B cell (primary cell): ENCODE measurements around the gene PIM3. TPM values are rescaled to one million over a fixed set of nuclear protein-coding genes. Genes with fewer than 3 reads are reported as not detected.

ENCODE experiments used
- ATAC-seq: fragments of 200-7000 bp; cut with Tn5 transposase; one replicate; pipeline ENCODE4 v1.10.0; 2021; ENCODE audit warnings: low read depth, mild to moderate bottlenecking, moderate number of reproducible peaks, moderate library complexity
- CTCF ChIA-PET: fragments of 350-600 bp; sonication (Branson Sonifier 250); formaldehyde crosslinking; loops from one replicate; lab custom pipeline; 2021; ENCODE audit warnings: antibody characterized with exemption, inconsistent platforms; lab: Charles Lee
- POLR2A ChIA-PET: fragments of 350-600 bp; sonication (Branson Sonifier 250); formaldehyde crosslinking; loops from one replicate; lab custom pipeline; 2021; ENCODE audit warnings: antibody characterized with exemption; lab: Charles Lee
- DNase-seq: peaks from one replicate; pipeline ENCODE4 v3.0.0; 2013
- H2AFZ ChIP-seq: 2 replicates; pipeline ENCODE4 v1.6.1; 2012; ENCODE audit warnings: mild to moderate bottlenecking, low read depth, low read length; ENCODE audit not compliant: insufficient read depth, poor library complexity, severe bottlenecking
- H3K27ac ChIP-seq, 2 donors: 1 replicate in 1 of 2; 2 replicates in 1 of 2; pipeline ENCODE4 v1.5.1; 2012 to 2013; ENCODE audit warnings: low read length in 2 of 2, mild to moderate bottlenecking in 2 of 2, moderate library complexity in 1 of 2
- H3K27me3 ChIP-seq, 4 experiments: fragments of 200-600 bp in 1 of 4; sonication (generic) in 1 of 4; replicated peaks in 1 of 4; 1 replicate in 2 of 4; 2 replicates in 2 of 4; pipeline versions ENCODE4 v1.6.1 to v1.7.0; 2013 to 2016; ENCODE audit warnings: low read length in 3 of 4, mild to moderate bottlenecking in 2 of 4, mixed read lengths in 1 of 4, moderate library complexity in 1 of 4; ENCODE audit not compliant: insufficient read depth in 4 of 4, control insufficient read depth in 3 of 4; ENCODE audit errors: control extremely low read depth in 1 of 4
- H3K36me3 ChIP-seq, 2 experiments: replicated peaks in 1 of 2; 1 replicate in 1 of 2; 2 replicates in 1 of 2; pipeline versions ENCODE4 v1.6.1 to v1.7.1; 2013; ENCODE audit warnings: low read length in 1 of 2; ENCODE audit not compliant: insufficient read depth in 2 of 2, control insufficient read depth in 1 of 2; ENCODE audit errors: control extremely low read depth in 1 of 2, extremely low read depth in 1 of 2
- H3K4me1 ChIP-seq, 2 donors: fragments of 200-600 bp in 1 of 2; sonication (generic) in 1 of 2; 1 replicate in 1 of 2; 2 replicates in 1 of 2; pipeline versions ENCODE4 v1.5.1 to v1.6.1; 2013 to 2017; ENCODE audit warnings: low read length in 2 of 2; ENCODE audit not compliant: control insufficient read depth in 2 of 2, insufficient read depth in 2 of 2
- H3K4me2 ChIP-seq: replicated peaks from 2 replicates; pipeline ENCODE3; 2012; ENCODE audit warnings: mild to moderate bottlenecking, low read depth, low read length; ENCODE audit not compliant: poor library complexity, severe bottlenecking
- H3K4me3 ChIP-seq, 5 experiments: fragments of 200-600 bp in 1 of 5; sonication (generic) in 1 of 5; 1 replicate in 3 of 5; 2 replicates in 2 of 5; pipeline versions ENCODE4 v1.5.1 to v1.7.0; 2011 to 2016; ENCODE audit warnings: low read length in 4 of 5, mild to moderate bottlenecking in 4 of 5, low read depth in 2 of 5, control low read depth in 1 of 5, moderate library complexity in 1 of 5; ENCODE audit not compliant: insufficient read depth in 1 of 5; ENCODE audit errors: control extremely low read depth in 1 of 5, extremely low read depth in 1 of 5
- H3K79me2 ChIP-seq: fragments of 200-600 bp; sonication (generic); one replicate; pipeline ENCODE4 v1.6.0; 2016; ENCODE audit warnings: low read length; ENCODE audit not compliant: control insufficient read depth, insufficient read depth
- H3K9ac ChIP-seq: fragments of 200-600 bp; sonication (generic); 2 replicates; pipeline ENCODE4 v1.6.1; 2017; ENCODE audit warnings: mild to moderate bottlenecking, low read length, moderate library complexity
- H3K9me3 ChIP-seq, 3 donors: one replicate each; pipeline versions ENCODE4 v1.6.1 to v1.7.1; 2013; ENCODE audit warnings: low read length in 2 of 3; ENCODE audit not compliant: control insufficient read depth in 2 of 3, insufficient read depth in 1 of 3; ENCODE audit errors: control extremely low read depth in 1 of 3
- H4K20me1 ChIP-seq: 2 replicates; pipeline ENCODE4 v1.6.0; 2012; ENCODE audit warnings: mild to moderate bottlenecking, low read length; ENCODE audit not compliant: insufficient read depth, control insufficient read depth, poor library complexity, severe bottlenecking
- H3K27ac Mint-ChIP-seq: one replicate; pipeline ENCODE4 v1.8.0; 2021; ENCODE audit warnings: mixed read lengths
- H3K27me3 Mint-ChIP-seq: one replicate; pipeline ENCODE4 v1.8.0; 2021; ENCODE audit warnings: mixed read lengths
- H3K4me1 Mint-ChIP-seq: one replicate; pipeline ENCODE4 v1.8.0; 2021; ENCODE audit warnings: mixed read lengths
- H3K4me3 Mint-ChIP-seq: one replicate; pipeline ENCODE4 v1.8.0; 2021; ENCODE audit warnings: mixed read lengths
- H3K9me3 Mint-ChIP-seq: one replicate; pipeline ENCODE4 v1.8.0; 2022; ENCODE audit warnings: mixed read lengths; ENCODE audit not compliant: insufficient read depth
- CTCF ChIP-seq: fragments of 200-600 bp; IDR thresholded peaks from one replicate; pipeline ENCODE4 v1.8.0; 2022; ENCODE audit warnings: antibody characterized with exemption, mild to moderate bottlenecking
- EZH2 ChIP-seq: IDR thresholded peaks from 2 replicates; pipeline ENCODE4 v1.6.1; 2012; ENCODE audit warnings: borderline replicate concordance, low read depth, mild to moderate bottlenecking, moderate library complexity, low read length; ENCODE audit not compliant: insufficient read depth, poor library complexity, severe bottlenecking
- WGBS: methylation state at CpG from one replicate; pipeline ENCODE4 v1.1.5; 2013; ENCODE audit warnings: missing lambda C conversion rate; ENCODE audit not compliant: insufficient coverage; 5-methylcytosine and 5-hydroxymethylcytosine counted together
- intact Hi-C: fragments of 100-400 bp; cut with micrococcal nuclease; formaldehyde crosslinking; loops from one replicate; pipeline ENCODE4 v1.10.0; 2022
- polyA plus RNA-seq: library from polyadenylated mRNA; depleted of rRNA; stranded (reverse); fragments of >200 nt; gene quantifications from 2 replicates; pipeline ENCODE4 v1.2.3, GENCODE V29; 2012
- total RNA-seq, 2 donors: library from RNA; stranded (reverse); fragments of 120-200 nt in 1 of 2; gene quantifications; 1 replicate in 1 of 2; 2 replicates in 1 of 2; pipeline versions ENCODE4 v1.2.3 to v1.2.4, GENCODE V29; 2013 to 2022

Gene PIM3
- total and polyA plus RNA-seq, 2 donors (not counting 1 experiment from before 2014, with no cell fraction given), result 74.6 to 128 TPM

GRCh38 chr22:49992921-49993648, 32.5 kb downstream of the PIM3 start:
- Histone ChIP-seq H3K79me2 (no peaks in the 10 kb centered on the region), H3K27me3 (no peaks in the 10 kb centered on the region), H3K4me3 (no peak overlapping the region), H4K20me1 (no peaks in the 10 kb centered on the region), H3K9me3 (peaks cover 1 to 14% (median 9%) of the 10 kb centered on the region in 3 donors), H3K27ac (no peak overlapping the region), H3K9ac (peak overlapping the region; percentile 23), H3K4me1 (peaks cover 11 to 24% of the 10 kb centered on the region in 2 donors), H2AFZ (peak overlapping the region; percentile 69), H3K36me3 (no peaks in the 10 kb centered on the region), H3K4me2 (peak overlapping the region; percentile 75)
- TF ChIP-seq EZH2 (no peak), CTCF (peak; percentile 87)
- Mint-ChIP-seq H3K4me3 (peak overlapping the region; percentile 51), H3K27ac (peak overlapping the region; percentile 82), H3K27me3 (no peaks in the 10 kb centered on the region), H3K4me1 (peaks cover 15% of the 10 kb centered on the region), H3K9me3 (peaks cover 5% of the 10 kb centered on the region)
- DNase-seq, result peak; percentile 82
- 35% methylated on average over 22 of the region's 23 CpGs for WGBS
- peak; percentile 96 for ATAC-seq
- ChIA-PET CTCF (interaction anchor here (0.7 to 5.6 kb wide), 13 partner anchors 12 to 66 kb away, joined by 3 to 68 read pairs (median 6); partner anchors contain the start of gene PIM3), POLR2A (interaction anchor here (0.6 to 2.8 kb wide), 6 partner anchors 16 to 63 kb away, joined by 3 to 16 read pairs (median 5); no protein-coding TSS in a partner anchor)
- intact Hi-C loops, result loop anchor here (1.0 to 2.0 kb wide), 2 partner anchors 38 to 62 kb away; no protein-coding TSS in a partner anchor
